SU-DHL-6 (cell line): Measurements from ENCODE around the gene AKIRIN1.

Source experiments
- H2AFZ ChIP-seq: fragments of 200-600 bp; sonication (generic); 2 replicates; pipeline ENCODE4 v1.6.1; 2014; ENCODE audit warnings: low read depth, mild to moderate bottlenecking, moderate library complexity, mixed read lengths, antibody characterized with exemption, low read length; ENCODE audit not compliant: severe bottlenecking
- H3F3A ChIP-seq: fragments of 200-600 bp; shearing (Covaris generic); 2 replicates; pipeline ENCODE4 v1.6.0; 2016; ENCODE audit warnings: antibody characterized with exemption, mild to moderate bottlenecking; ENCODE audit not compliant: insufficient read depth
- H3K27ac ChIP-seq: fragments of 200-600 bp; sonication (generic); 2 replicates; pipeline ENCODE4 v1.5.1; 2016; ENCODE audit warnings: low read depth, mild to moderate bottlenecking, low read length, moderate library complexity, mixed read lengths
- H3K27me3 ChIP-seq: fragments of 200-600 bp; sonication (generic), shearing (Covaris generic); 2 replicates; pipeline ENCODE4 v1.6.0; 2014; ENCODE audit warnings: mild to moderate bottlenecking, low read length
- H3K36me3 ChIP-seq: fragments of 200-600 bp; sonication (generic); 2 replicates; pipeline ENCODE4 v1.6.1; 2014; ENCODE audit warnings: mild to moderate bottlenecking, low read length, mixed read lengths
- H3K4me2 ChIP-seq: fragments of 300-600, 200-600 bp; shearing (Covaris generic), sonication (generic); 2 replicates; pipeline ENCODE4 v1.6.0; 2014; ENCODE audit warnings: low read length, low read depth, mild to moderate bottlenecking; ENCODE audit not compliant: poor library complexity, severe bottlenecking
- H3K4me3 ChIP-seq: fragments of 200-600 bp; sonication (generic); 2 replicates; pipeline ENCODE4 v1.5.1; 2014; ENCODE audit warnings: antibody characterized with exemption, low read length, mild to moderate bottlenecking, mixed read lengths; ENCODE audit not compliant: insufficient read depth, poor library complexity, severe bottlenecking
- H3K79me2 ChIP-seq: fragments of 200-600 bp; sonication (generic); 2 replicates; pipeline ENCODE4 v1.6.1; 2014; ENCODE audit warnings: mild to moderate bottlenecking, low read length, moderate library complexity; ENCODE audit not compliant: insufficient read depth
- H3K9ac ChIP-seq: fragments of 200-600 bp; sonication (generic); 2 replicates; pipeline ENCODE4 v1.7.0; 2014; ENCODE audit warnings: mild to moderate bottlenecking, low read length
- H3K9me2 ChIP-seq: fragments of 200-600 bp; sonication (generic); replicated peaks from 2 replicates; pipeline ENCODE4 v1.6.1; 2014; ENCODE audit warnings: low read length; ENCODE audit not compliant: insufficient read depth
- H3K9me3 ChIP-seq: fragments of 200-600 bp; sonication (generic); 2 replicates; pipeline ENCODE4 v1.6.1; 2014; ENCODE audit warnings: low read length, mixed read lengths; ENCODE audit not compliant: insufficient read depth
- H4K20me1 ChIP-seq: fragments of 200-600 bp; sonication (generic); 2 replicates; pipeline ENCODE4 v1.6.1; 2014; ENCODE audit warnings: low read depth, mild to moderate bottlenecking, antibody characterized with exemption, low read length, moderate library complexity, mixed read lengths
- CTCF ChIP-seq: fragments of 200-600 bp; sonication (generic); IDR thresholded peaks from one replicate; pipeline ENCODE4 v1.5.1; 2017; ENCODE audit warnings: antibody characterized with exemption, mild to moderate bottlenecking, low read length, moderate library complexity; ENCODE audit not compliant: insufficient read depth, poor library complexity, severe bottlenecking
- EZH2phosphoT487 ChIP-seq: fragments of 200-600 bp; sonication (generic), shearing (Covaris generic); conservative IDR thresholded peaks from 2 replicates; pipeline ENCODE4 v1.6.1; 2018; ENCODE audit warnings: mild to moderate bottlenecking, antibody characterized with exemption, low read length, moderate library complexity, mixed read lengths

AKIRIN1 gene

DNA sequence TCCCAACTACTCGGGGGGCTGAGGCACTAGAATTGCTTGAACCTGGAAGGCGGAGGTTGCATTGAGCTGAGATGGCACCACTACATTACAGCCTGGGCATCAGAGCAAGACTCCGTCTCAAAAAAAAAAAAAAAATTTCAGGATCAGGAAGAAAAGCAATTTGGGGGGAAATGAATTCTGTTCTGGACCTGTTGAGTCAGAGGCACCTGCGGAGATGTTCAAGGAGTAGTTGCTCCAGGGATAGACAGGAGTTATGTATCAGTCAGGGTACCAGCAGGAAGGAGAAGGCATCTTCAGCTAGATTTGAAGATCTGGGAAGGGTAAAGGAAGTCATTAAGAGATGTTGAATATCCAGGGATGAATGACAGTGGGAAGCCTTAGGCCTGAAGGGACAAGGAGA is 46.5 kb upstream of the AKIRIN1 start:
- H3K9me3 ChIP-seq, result peaks cover 4% of the 10 kb centered on the region; the same call in 1 of the 2 replicates

GRCh38 chr1:38950553-38950952 is 40.5 kb upstream of the AKIRIN1 start:
- H3K9me3 ChIP-seq, result peaks cover 4% of the 10 kb centered on the region; the same call in 1 of the 2 replicates
- H3K4me2 ChIP-seq, result no peak overlapping the region
- no peak overlapping the region for H3K9ac ChIP-seq
- no peak overlapping the region for H3K4me3 ChIP-seq
- no peaks in the 10 kb centered on the region for H3K36me3 ChIP-seq
- H3K27ac ChIP-seq, result no peak overlapping the region
- no peaks in the 10 kb centered on the region for H3F3A ChIP-seq
- H3K79me2 ChIP-seq, result no peaks in the 10 kb centered on the region
- H4K20me1 ChIP-seq, result no peaks in the 10 kb centered on the region
- no peaks in the 10 kb centered on the region for H3K9me2 ChIP-seq
- no peak overlapping the region for H2AFZ ChIP-seq
- TF ChIP-seq EZH2phosphoT487 (no peak), CTCF (no peak)
- no peaks in the 10 kb centered on the region for H3K27me3 ChIP-seq

More for the DNA sequence above, 46.5 kb upstream of the AKIRIN1 start:
- no peak overlapping the region for H2AFZ ChIP-seq
- H3K9ac ChIP-seq, result no peak overlapping the region
- H3K27me3 ChIP-seq, result no peaks in the 10 kb centered on the region
- H3K9me2 ChIP-seq, result no peaks in the 10 kb centered on the region
- H3K27ac ChIP-seq, result no peak overlapping the region
- no peaks in the 10 kb centered on the region for H3F3A ChIP-seq
- H3K4me3 ChIP-seq, result no peak overlapping the region
- H3K36me3 ChIP-seq, result no peaks in the 10 kb centered on the region
- H3K4me2 ChIP-seq, result no peak overlapping the region
- no peaks in the 10 kb centered on the region for H4K20me1 ChIP-seq
- H3K79me2 ChIP-seq, result no peaks in the 10 kb centered on the region
- TF ChIP-seq EZH2phosphoT487, result no peak
- TF ChIP-seq CTCF, result no peak

DNA sequence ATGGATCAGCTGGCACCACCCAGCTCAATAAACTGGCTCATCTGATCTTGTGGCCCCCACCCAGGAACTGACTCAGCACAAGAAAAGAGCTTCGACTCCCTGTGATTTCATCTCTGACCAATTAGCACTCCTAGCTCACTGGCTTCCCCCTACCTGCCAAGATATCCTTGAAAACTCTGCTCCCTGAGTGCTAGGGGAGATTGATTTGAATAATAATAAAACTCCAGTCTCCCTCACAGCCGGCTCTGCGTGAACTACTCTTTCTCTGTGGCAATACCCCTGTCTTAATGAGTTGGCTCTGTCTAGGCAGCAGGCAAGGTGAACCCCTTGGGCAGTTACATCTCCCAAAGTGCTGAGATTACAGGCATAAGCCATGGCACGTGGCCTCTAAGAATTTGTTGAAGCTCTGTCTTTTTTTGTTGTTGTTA is 37.6 kb upstream of the AKIRIN1 start:
- H3K9me3 ChIP-seq, result no peaks in the 10 kb centered on the region

More for the DNA sequence above, 37.6 kb upstream of the AKIRIN1 start:
- H3F3A ChIP-seq, result no peaks in the 10 kb centered on the region
- H3K27me3 ChIP-seq, result no peaks in the 10 kb centered on the region
- TF ChIP-seq CTCF, result no peak
- TF ChIP-seq EZH2phosphoT487, result no peak
- H3K27ac ChIP-seq, result no peak overlapping the region
- no peak overlapping the region for H2AFZ ChIP-seq
- H3K9me2 ChIP-seq, result no peaks in the 10 kb centered on the region
- no peak overlapping the region for H3K4me2 ChIP-seq
- H3K4me3 ChIP-seq, result no peak overlapping the region
- H3K9ac ChIP-seq, result no peak overlapping the region
- H3K36me3 ChIP-seq, result no peaks in the 10 kb centered on the region
- no peaks in the 10 kb centered on the region for H3K79me2 ChIP-seq
- no peaks in the 10 kb centered on the region for H4K20me1 ChIP-seq
